Epithelial cell of esophagus (primary cell): Measurements from ENCODE around the gene AMFR.

Experiments used
- DNase-seq: peaks from one replicate; pipeline ENCODE4 v3.0.0; 2010; ENCODE audit warnings: low read depth
- H3K4me3 ChIP-seq: 2 replicates; pipeline ENCODE4 v1.5.1; 2011; ENCODE audit warnings: mild to moderate bottlenecking, low read length, control low read depth
- TF ChIP-seq, protein P1 (sequence below): IDR thresholded peaks from 2 replicates; pipeline ENCODE4 v1.5.1; 2011; ENCODE audit warnings: low read depth, mild to moderate bottlenecking, low read length, control low read depth, inconsistent platforms; ENCODE audit not compliant: insufficient read depth; ENCODE audit errors: missing control alignments

The AMFR gene

DNA sequence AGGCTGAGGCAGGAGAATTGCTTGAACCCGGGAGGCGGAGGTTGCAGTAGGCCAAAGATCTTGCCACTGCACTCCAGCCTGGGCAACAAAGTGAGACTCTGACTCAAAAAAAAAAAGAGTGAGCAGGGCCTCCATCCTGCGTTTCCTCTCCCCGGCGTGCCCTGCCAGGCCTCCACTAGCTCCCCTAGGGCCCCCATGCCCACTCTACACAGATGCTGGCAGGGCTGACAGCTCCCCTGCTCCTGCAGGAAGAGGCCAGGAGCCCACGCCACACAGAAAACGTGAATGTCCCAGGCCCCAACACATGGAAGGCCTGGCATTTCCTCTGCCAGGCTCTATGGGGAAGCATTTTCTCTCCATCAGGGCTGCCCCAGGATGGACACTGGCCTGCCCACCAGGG lies 109.4 kb downstream of the AMFR start:
- no peak overlapping the region for H3K4me3 ChIP-seq
- TF ChIP-seq, protein P1, sequence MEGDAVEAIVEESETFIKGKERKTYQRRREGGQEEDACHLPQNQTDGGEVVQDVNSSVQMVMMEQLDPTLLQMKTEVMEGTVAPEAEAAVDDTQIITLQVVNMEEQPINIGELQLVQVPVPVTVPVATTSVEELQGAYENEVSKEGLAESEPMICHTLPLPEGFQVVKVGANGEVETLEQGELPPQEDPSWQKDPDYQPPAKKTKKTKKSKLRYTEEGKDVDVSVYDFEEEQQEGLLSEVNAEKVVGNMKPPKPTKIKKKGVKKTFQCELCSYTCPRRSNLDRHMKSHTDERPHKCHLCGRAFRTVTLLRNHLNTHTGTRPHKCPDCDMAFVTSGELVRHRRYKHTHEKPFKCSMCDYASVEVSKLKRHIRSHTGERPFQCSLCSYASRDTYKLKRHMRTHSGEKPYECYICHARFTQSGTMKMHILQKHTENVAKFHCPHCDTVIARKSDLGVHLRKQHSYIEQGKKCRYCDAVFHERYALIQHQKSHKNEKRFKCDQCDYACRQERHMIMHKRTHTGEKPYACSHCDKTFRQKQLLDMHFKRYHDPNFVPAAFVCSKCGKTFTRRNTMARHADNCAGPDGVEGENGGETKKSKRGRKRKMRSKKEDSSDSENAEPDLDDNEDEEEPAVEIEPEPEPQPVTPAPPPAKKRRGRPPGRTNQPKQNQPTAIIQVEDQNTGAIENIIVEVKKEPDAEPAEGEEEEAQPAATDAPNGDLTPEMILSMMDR = no peak
- no peak for DNase-seq

DNA sequence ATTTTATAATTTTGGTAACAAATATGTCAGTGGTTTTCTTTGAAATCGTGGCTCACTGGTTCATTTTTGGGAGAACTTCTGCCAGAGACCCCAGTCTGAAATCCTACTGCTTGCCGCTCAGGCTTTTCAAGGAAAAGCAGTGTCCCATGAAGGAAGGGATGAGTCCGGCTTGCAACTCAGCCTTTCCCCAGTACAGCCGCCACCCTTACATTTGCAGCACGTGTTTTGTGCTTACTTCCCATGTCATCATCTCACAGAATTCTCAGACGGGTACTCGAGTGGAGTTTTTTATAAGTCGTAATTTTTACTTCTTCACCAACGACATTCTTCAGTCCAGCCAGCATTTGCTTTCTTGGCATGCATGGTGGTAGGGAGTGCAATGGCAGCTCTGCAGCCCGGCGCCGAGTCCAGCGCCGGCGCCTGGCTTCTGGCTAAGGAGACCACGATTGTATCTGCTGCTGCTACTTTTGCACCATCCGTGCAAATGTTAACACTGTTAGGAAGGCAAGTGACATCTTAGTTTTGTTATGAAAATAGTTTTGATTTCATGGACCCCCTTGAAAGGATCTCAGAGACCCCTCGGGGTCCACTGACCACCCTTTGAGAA lies 111.0 kb downstream of the AMFR start:
- no peak for DNase-seq

DNA sequence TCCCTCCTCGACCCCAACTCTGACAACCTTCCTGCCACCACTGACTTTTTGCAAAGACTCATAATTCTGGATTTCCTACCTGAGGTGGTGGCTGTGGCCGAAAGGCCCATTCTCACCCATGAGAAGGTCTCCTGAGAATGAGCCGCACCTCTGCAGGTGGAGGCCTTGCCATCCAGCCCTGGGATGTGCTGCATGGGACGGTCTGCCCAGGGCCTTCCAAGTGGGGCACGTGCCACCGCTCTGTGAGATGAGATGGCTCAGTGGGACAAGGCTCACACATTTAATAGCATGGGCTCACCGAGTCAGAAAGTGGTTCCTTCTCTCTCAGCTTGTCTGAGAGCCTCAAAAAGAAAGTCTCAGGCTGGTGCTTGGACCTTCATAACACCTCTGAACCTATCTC lies 112.8 kb downstream of the AMFR start:
- no peak overlapping the region for H3K4me3 ChIP-seq
- DNase-seq = no peak
- TF ChIP-seq, protein P1 = no peak

More for the DNA sequence above, 111.0 kb downstream of the AMFR start:
- TF ChIP-seq, protein P1 = no peak
- no peak overlapping the region for H3K4me3 ChIP-seq

DNA sequence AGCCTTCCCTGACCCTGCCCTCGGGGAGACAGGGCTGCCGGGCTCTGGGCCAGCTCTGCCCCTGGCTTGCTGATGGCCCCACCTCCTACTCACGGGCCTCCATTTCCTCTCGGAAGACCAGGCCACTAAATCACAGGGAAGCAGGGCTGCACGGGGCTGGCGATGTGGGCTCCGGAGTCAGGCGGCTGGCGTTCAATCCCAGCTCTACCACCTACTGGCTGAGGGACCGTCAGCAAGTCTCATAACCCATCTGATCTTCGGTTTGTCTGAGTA lies 113.4 kb downstream of the AMFR start:
- DNase-seq = no peak
- no peak overlapping the region for H3K4me3 ChIP-seq
- TF ChIP-seq, protein P1 = no peak
